ENCODE results near the gene SLC9A7.
"Not testable (repeated sequence)": the region's sequence is repeated elsewhere in the genome, so short reads cannot be mapped to it uniquely, and the experiment has no call there.

Gene SLC9A7

DNA sequence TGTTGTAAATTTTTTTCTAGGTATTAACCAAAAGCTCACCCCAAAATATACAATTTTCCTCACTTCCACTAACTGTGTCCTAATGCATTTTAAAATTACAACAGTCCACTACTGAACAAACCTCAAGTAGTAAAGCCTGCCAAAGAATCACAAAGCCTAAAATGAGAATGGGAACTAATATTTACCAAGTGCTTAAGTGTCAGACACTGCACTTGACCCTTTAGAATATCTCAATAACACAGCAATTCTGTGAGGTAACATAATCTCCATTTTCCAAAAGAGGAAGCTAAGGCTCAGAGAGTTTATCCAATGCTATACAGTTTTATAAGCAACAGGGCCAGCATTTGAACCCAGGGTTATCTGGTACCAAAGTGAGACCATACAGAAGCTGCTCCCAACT lies 4.9 kb downstream of the SLC9A7 start:
- no peak for DNase-seq

DNA sequence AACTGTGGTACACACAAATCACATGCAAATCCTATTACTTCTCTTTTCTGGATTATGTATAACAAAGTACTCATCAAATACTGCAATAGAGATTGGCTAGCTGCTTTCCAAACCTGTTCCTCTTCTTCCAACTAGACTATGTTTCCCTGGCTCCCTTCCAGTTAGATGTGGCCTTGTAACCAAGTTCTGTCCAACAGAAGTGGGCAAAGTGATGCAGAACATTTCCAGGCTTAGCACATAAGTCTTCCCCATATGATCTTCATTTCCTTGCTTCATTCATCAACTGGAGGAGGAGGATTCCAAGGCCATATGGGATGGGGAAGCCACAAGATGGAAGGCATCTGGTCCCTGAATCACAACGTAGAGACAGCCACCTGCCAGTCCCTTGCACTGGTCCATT lies 8.0 kb downstream of the SLC9A7 start:
- no peak for DNase-seq

DNA sequence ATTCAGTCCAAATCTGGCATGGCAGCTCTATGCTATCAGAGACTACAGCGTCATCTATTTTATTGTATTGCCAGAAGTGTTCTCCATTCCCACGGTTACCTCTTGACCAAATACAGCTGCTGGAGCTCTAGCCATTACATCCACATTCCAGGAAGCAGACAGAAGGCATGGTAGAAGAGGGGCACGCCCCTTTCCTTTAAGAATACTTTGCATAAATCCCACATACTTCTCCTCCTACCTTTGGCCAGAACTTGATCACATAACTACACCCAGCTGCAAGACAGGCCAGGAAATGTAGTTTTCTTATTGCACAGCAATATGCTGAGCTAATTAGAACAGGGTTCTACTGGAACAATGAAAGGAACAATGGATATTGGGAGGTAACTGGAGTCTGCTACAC lies 14.9 kb downstream of the SLC9A7 start:
- no peak for DNase-seq

DNA sequence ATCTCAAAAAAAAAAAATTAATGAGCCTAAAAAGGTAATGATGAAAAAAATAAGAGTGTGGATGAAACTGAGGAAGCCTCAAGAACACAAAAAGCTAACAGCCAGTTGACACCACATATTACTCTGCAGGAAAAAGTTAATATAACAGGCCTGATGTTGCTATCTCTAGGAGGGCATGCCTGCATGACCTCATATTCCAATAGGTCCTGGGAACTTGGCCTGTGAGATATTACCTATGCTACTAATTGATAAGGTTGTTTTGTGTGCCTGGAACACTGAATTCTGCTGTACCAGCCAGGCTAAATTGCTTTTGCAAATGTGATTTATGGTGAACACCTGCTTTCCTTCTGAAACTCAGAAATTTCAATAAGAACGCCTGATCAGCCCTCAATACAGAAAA lies 15.9 kb downstream of the SLC9A7 start:
- DNase-seq: no peak

DNA sequence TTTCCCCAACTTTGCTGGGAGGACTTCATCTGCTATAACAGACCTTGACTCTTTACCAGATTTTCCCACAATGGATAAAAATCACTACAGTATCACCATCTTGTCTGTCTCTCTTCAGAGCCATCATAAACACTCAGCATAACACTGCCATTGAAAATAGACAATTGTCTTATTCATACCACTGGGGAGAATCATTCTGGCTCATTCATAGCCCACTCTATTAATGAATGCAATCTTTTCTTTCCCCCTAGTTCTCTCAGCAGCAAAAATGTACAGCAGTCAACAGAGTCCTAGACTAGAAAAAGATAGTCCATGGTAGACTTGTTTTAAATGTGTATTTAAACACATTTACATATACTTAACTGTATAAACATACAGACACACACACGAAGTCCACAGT lies 19.2 kb downstream of the SLC9A7 start:
- no peak for DNase-seq

DNA sequence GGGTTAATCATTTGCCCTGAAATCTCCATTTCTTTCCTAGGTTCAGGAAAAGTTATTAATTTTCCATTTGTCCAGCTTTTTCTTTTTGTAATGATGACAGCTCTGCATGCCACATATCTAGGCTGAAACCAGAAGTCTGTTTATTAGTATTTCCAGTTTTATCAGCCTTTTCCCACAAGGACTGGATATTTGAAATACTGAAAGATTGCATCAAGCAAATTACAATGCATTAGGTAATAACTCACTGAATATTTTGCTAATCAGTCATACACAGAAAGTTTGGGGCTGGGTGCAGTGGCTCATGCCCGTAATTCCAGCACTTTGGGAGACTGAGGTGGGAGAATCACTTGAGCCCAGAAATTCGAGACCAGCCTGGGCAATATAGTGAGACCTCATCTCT lies 21.5 kb downstream of the SLC9A7 start:
- no peak for DNase-seq

DNA sequence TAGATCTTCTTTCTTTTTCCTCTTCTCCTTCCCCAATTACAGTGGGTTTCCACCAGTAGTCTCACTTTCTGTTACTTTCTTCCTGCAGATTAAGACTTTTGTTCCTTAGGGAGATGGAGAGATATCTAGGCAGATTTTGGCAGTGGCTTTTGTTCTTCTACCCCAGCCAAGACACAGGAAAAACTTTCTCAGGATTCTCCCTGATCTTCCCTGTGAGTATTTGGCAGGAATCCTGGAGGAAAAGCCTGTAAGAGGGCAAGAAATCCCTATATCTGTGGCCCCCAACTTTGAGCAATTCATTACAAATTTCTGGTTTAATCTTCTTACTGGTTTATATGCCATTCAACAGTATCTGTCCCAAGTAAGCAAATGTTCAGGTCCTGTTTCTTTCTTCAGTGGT lies 21.9 kb downstream of the SLC9A7 start:
- DNase-seq: no peak

DNA sequence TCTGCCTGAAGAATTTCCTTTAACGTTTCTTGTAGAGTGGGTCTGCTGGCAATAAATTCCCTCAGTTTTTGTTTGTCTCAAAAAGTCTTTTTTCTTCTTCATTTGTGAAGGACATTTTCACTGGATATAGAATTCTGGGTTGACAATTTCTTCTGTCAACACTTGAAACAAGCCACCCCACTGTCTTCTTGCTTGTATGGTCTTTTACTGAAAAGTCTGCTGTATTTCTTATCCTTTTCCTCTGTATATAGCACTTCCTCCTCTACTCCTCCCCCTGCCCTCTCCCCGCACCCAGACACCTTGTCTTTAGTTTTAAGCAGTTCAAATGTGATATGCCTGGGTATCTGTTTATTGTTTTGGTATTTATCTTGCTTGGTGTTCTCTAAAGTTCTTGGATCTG lies 23.3 kb downstream of the SLC9A7 start:
- DNase-seq: no peak

DNA sequence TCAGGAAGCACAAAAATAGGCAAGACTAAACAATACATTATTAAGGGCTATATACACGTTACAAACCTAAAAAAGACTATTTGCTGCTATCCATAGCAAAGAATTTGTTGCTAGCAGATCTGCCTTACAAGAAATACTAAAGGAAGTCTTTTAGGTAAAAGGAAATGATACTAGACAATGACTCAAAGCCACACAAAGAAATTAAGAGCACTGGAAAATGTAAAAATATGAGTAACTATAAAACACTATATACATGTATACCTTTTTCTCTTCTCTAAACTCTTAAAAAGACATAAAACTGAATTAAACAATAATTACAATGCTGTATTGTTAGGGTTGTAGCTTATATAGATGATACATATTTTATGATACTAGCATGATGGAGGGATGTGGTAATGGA lies 25.7 kb downstream of the SLC9A7 start:
- DNase-seq: no peak

DNA sequence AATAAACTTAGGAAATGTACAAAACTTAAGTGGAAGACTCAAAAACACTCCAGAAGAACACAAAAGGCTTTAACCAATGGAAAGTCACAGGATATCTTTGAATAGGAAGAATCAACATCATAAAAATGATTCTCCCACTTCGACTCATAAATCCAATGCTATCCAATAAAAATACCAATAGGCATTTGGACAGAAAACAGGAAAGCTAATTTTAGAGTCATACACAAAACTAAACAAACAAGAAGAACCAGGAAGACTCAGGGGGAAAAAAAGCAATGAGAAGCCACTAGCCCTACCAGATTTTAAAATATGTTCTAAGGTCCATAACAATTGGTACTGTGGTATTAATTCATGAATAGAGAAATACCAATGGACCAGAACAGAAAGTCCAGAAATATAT lies 28.2 kb downstream of the SLC9A7 start:
- no peak for DNase-seq

DNA sequence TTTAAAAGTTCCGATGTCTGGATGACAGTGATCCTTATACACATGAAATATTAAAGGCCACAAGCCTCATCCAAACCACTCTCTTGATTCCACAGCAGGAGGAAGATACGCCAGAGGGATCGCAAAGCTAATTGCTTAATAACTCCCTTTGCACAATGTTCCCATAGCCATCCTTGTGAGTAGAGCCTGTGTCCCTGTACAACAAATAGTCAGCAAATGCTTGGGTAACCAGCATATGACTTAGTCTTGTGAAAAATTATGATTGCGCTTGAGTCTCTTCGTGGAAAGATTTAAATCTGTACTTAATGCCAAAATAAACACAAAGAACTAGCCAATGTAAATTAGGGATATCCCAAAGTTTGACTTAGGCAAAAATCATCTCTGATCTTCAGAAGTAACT lies 31.5 kb downstream of the SLC9A7 start:
- no peak for DNase-seq

DNA sequence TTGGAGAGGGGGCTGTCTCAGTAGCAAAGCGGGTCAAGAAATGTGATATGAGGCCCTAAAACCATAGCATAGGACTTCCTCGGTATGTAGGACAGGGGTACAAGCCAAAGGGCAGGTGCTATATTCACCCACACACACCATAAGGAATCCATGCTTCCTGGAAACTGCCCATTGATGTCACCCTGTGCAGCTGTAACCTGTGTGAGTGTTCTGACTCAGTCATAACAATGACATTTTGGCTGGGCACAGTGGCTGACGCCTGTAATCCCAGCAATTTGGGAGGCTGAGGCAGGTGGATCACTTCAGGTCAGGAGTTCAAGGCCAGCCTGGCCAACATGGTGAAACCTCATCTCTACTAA lies 35.4 kb downstream of the SLC9A7 start:
- DNase-seq: not testable (repeated sequence)

DNA sequence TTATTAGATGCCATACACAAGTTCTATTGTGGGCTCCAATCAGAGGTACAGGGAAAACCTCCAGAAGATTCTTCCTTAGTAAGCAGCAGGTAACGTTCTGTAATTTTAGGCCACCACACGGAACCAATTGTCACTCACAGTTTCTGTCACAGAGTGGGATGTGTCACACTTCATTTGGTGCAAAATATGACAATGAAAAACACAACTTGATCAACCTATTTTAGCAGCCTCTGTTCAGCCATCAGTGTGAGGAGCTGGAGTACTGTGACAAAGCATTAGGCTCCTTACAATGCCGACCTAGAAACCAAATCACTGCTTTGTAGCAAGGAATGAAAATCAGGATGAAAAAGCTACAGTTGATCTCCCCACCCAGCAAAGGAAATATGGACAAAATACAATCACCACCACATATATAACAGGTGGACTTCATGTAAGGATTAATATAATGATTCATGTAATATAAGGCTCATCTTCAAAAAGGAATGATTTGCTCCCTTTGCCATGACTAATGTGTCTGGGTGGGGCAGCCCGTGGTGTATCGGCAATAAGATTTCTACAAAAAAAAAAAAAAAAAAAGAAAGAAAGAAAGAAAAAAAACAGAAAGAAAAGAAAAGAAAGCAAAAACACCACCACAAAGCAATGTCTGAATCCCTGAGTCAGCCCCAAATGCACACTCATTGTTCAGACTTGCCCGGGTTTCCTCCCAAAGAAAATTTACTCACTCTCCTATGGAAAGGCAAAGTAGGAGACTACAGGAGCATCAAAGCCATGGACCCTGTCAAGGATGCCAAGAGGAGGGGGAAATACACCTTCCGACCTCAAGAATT lies 36.0 kb downstream of the SLC9A7 start:
- no peak for DNase-seq

DNA sequence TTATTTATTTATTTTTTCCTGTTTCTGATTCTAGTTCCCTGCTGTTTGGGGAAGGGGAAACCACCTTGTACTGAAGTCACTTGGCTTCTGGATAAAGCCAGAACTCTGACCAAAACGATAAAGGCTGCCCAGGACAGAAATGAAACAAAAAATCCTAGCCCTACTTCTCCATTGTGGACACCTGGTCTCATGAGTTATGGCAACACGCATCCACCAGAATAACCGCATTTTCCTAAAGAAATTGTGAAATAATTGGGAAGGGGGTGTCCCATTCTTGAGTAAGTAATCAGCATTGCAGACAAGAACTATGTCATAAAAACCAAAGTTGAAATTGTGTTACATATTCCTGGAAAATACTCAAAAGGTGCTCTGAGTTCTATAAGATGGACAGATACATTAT lies 42.1 kb downstream of the SLC9A7 start:
- no peak for DNase-seq

DNA sequence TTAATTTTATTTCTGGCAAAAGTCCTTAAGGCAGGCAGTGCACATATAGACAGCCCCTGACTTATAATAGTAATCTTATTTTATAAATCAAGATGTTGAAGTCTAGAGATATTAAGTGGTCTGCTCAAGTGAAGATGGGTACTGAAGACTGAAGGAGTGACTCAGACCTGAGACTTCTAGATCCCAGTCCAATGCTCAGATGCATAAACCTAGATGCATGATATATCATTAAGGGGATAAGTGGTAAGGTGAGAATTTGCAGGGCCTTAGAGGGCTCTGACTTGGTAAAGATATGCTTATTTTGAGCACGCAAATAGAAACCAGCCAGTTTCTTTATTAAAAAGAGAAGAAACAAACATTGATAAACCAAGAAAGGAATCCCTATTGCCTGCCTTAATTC lies 42.9 kb downstream of the SLC9A7 start:
- no peak for DNase-seq

DNA sequence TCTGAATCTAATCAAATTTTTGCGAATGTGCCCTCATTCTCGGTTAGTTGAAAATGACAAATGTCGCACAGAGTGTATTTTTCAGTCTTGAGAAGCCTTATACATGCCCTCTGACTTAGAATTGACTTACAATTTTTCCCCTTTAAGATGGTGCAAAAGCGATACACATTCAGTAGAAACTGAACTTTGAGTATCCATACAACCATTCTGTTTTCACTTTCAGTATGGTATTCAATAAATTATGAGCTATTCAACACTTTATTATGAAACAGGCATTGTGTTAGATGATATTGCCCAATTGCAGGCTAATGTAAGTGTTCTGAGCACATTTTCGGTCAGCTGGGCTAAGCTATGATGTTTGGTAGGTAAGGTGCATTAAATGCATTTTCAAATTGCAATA lies 43.4 kb downstream of the SLC9A7 start:
- DNase-seq: no peak

DNA sequence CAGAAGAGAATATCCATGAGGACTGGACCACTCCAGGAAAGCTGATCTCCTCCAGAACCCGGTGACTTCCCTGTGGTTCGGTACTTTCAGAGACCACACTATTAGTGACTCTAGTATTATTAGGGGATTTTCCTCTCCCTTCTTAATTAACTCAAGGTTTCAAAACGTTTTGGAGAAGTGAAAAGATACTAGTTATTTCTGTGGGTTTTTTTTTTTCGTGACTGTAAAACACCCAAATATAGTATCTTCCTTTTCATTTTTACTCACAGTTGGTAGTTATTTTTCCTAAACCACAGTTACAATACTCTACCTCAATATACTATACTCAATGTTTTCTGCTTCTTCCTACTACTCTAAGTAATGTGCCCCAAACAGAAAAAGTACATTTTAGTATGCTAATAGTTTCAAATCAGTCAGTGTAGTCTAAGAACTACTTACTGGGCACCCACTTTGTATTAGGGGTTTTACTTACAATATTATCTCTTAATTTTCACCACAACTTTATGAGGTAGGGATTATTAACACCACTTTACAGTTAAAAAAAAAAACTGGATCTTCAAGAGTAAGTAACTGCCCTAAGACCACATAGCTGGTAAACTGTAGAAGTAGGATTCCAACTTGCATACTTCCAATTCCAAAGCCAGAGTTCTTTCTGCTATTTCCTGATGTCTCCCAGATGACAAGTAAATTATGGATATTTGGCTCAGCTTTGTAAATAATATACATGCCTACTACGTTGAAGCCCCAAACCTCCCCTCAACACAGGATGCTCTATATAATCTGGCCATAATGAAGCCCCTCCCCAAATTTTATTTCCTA lies 45.0 kb downstream of the SLC9A7 start:
- DNase-seq: no peak

DNA sequence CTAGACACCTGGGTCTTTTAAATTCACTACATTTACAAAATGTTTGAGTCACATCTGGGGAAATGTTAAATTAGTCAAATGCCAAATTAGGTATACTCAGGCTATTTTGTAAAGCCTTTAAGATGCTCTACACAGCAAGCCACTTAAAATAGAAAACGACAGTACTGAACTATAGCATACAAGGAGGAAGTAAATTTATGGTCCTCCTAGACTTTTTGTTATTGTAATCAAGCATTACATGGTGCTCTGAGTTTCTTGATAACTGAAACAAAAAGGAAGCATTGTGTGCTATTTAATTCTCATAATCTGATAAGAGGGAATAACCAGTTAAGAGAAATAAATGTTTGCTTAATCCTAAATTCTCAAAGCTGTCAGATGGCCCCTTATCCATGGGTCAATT lies 46.2 kb downstream of the SLC9A7 start:
- DNase-seq: no peak

DNA sequence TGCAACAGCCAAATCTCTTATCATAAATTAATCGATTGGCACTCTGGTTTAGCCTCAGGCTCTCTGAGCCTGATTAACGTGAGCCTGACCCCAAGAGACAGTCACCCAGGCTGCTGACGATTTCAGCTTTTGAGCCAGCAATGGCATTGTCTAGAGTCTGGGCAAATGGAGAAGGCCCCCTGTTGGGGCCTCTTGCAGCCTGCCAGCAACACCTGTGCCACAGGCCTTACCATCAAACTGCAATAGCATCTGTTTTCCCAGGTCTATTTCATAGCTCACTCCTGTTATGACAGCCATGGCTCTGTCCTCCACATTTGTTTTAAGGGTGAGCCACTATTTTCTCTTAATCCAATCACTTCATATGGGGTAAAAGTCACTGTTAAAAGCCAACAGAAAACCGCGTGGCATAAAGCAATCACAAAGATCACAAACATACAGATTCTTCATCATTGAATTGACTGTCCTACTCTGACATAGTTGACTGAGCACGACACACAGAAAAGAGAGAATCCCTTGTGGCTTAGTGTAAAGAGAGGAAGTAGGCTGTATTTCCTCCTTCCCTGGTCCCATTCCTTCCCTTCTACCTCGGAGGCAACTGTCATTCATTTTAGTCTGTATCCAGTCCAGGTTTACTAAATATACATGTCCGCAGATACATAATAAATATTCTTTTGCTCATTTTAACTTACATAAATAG lies 47.8 kb downstream of the SLC9A7 start:
- no peak for DNase-seq

DNA sequence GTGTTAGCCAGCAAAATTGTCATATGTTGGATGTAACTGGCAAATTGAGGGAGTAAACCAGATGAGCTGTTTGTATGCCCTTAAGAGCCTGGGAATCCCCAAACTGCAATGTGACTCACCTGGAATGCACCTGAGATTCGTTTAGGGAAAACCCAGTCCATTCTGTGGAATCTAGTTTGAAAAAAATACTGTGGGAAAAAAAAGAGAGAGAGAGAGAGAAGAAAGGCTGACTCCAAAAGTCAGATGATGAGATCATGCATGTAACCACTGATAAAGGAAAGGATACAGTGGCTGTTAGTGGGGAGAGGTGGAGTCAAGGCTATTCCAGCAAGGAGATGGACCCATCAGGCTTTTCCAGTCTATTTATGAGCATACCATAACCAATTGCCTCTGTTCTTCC lies 48.5 kb downstream of the SLC9A7 start:
- no peak for DNase-seq

DNA sequence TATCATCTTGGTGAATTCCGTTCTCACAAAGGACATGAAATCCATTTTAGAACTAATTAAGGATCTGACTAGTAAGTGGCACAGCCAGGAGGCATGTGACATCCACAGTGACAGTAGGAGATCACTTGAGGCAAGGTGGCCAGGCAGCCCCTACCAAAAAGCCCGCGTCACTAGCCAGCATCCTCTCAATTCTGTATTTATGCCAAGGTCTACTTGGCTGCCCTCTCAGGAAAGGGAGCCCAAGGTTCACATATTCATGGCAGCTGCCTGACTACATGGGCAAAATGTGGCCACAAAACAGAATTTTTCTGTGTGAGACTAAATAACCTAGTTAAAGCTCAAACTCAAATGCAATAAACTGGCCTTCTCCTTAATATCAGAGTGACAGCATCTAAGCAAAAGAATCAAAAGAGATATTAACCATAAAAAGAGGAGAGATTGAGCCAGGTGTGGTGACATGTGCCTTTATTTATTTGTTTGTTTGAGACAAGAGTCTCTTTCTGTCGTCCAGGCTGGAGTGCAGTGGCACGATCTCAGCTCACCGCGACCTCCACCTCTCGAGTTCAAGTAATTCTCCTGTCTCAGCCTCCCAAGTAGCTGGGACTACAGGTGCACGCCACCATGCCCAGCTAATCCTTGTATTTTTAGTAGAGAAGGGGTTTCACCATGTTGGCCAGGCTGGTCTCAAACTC lies 51.5 kb downstream of the SLC9A7 start:
- DNase-seq: no peak

DNA sequence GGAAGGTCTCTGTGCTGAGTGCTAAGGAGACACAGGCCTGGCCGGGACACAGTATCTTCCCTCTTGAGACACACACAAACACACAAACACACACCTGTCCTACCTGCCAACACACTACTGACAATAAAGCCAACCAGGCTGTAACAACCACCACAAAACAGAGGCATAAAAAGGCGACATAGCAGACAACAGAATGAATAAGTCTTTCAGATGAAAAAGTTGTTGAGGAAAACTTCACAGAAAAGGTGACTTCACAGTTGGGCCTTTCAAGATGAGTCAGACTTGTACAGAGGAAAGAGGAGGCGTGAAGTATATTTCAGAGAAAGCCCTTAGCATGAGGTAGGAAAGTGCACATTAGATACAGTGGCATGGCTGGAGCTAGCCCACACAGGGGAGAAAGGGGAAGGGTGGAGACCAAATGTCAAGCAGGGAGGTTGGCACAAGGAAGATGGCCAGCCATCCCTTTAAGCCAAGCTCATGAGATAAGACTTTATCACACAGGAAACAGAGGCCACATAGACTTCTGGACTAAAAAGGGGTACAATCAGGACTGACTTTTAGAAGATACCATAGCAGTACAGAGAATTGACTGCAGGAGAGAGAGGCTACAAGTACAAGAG lies 54.0 kb downstream of the SLC9A7 start:
- no peak for DNase-seq

DNA sequence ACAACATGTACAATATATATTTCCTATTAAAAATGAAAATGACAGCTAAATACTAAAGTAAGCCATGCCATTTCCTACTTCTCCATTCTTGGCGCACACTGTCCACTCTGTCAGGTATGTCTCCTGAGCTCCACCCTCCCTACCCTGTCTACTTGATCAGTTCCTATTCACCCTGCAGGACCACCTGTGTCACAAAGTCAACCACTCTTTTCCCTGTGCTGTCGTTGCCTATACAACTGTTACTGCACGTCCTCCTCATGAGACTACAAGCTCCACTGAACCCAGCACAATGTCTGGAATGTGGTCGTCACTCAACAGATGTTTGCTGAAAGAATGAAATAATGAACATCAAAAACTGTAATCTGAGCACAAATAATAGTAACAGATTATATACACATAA lies 54.9 kb downstream of the SLC9A7 start:
- no peak for DNase-seq

All from activated CD4-positive, alpha-beta T cell treated with anti-CD3 and anti-CD28 coated beads, Interleukin-2, amount 50 U/mL, for 4 hours (primary cell).